ENCODE results near the gene C1orf232.

C1orf232 gene

DNA sequence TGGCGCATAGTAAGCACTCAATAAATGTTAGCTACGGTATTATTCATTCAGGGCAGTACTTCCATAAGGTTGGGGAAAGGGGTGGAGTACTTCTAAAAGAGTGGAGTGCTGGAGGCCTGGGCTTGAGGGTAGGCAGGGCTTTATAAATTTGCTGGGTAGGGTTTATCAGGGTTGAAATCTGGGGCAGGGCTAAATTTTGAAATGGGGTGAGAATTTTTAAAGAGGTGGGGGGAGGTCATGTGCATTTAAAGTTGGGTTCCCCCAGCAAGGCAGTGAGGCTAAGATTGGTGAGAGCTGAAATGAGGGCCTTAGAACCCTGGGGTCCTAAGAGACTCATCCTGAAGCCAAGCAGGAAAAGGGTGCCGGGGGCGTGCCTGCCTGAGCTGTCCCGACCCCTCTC, 31.6 kb upstream of the C1orf232 start:
- TF ChIP-seq, protein P1, sequence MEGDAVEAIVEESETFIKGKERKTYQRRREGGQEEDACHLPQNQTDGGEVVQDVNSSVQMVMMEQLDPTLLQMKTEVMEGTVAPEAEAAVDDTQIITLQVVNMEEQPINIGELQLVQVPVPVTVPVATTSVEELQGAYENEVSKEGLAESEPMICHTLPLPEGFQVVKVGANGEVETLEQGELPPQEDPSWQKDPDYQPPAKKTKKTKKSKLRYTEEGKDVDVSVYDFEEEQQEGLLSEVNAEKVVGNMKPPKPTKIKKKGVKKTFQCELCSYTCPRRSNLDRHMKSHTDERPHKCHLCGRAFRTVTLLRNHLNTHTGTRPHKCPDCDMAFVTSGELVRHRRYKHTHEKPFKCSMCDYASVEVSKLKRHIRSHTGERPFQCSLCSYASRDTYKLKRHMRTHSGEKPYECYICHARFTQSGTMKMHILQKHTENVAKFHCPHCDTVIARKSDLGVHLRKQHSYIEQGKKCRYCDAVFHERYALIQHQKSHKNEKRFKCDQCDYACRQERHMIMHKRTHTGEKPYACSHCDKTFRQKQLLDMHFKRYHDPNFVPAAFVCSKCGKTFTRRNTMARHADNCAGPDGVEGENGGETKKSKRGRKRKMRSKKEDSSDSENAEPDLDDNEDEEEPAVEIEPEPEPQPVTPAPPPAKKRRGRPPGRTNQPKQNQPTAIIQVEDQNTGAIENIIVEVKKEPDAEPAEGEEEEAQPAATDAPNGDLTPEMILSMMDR (IDR thresholded peaks at IDR 0.05; ENCODE audit: control insufficient read depth, extremely low read depth, insufficient read depth), result no peak
- DNase-seq (ENCODE audit: low read depth), result no peak
- H3K4me3 ChIP-seq (ENCODE audit: low read depth, low read length), result no peak overlapping the region

DNA sequence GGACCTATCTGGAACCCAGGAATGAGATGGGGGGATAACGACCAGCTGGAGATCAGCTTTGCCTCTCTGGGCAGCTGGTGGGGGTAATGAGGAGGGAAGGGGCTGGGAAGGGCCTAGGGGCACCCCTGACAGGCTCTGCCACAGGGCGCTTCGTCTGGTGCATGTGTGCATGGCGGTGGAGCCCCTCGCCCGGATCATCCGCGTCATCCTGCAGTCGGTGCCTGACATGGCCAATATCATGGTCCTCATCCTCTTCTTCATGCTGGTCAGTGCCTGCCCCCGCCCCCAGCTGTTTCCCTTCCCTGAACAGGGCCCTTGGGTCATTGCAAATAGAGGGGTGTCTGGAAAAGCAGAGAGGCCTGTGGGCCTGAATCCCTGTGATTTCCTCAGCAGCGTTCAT, 29.1 kb upstream of the C1orf232 start:
- no peak overlapping the region for H3K4me3 ChIP-seq (ENCODE audit: low read depth, low read length)
- no peak for DNase-seq (ENCODE audit: low read depth)
- TF ChIP-seq, protein P1 (IDR thresholded peaks at IDR 0.05; ENCODE audit: control insufficient read depth, extremely low read depth, insufficient read depth), result no peak

DNA sequence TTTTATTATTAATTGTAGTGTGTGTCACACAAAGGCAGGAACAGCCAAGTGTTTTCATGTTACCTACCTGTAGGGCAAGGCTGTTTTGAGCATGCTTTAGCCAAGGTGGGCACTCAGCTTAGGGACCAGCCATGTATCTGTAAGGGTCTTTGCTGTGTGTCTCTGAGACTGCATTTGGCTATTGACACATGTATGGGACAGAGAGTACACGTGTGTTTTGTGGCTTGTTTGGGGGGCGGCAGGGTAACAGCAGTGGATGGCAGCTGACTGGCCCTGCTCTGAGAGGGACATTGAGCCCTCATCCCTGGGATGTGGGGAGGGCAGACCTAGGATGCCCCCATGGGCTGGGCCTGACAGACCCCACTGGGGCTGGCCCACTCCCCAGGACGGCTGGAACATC, 28.5 kb upstream of the C1orf232 start:
- DNase-seq (ENCODE audit: low read depth), result no peak
- TF ChIP-seq, protein P1 (IDR thresholded peaks at IDR 0.05; ENCODE audit: control insufficient read depth, extremely low read depth, insufficient read depth), result no peak
- no peak overlapping the region for H3K4me3 ChIP-seq (ENCODE audit: low read depth, low read length)

DNA sequence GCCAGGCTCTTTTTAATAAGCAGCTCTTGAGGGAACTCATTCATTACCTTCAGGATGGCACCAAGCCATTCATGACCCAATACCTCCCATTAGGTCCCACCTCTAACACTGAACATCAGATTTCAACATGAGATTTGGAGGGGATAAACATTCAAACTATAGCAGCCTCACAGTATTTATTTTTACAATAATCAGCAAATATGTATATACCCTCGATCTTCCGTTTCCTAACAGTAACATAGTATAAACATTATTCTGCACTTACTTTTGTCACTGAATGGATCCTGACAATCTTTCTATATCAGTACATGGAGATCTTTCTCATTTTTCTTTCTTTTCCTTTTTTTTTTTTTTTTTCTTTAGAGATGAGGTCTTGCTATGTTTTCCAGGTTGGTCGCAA, 27.0 kb upstream of the C1orf232 start:
- DNase-seq (ENCODE audit: low read depth), result no peak
- TF ChIP-seq, protein P1 (IDR thresholded peaks at IDR 0.05; ENCODE audit: control insufficient read depth, extremely low read depth, insufficient read depth), result no peak
- no peak overlapping the region for H3K4me3 ChIP-seq (ENCODE audit: low read depth, low read length)

DNA sequence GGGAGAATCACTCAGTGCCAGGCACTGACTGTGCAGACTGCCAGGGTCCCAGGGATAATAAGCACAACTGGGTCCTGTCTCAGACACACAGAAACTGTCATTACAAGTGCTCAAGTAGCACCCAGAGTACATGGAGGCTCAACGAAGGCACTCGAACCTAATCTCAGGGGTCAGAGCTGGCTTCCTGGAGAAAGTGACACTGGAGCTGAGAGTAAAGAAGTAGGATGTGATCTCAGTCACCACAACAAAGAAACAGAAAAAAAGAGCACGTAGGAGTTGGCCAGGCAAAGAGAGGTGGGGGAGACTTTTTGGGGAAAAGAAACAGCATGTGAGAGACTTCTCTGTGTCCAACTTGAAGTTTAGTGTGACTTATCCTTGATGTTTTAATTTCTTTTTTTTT, 23.0 kb upstream of the C1orf232 start:
- H3K4me3 ChIP-seq (ENCODE audit: low read depth, low read length), result no peak overlapping the region
- no peak for DNase-seq (ENCODE audit: low read depth)
- TF ChIP-seq, protein P1 (IDR thresholded peaks at IDR 0.05; ENCODE audit: control insufficient read depth, extremely low read depth, insufficient read depth), result no peak

DNA sequence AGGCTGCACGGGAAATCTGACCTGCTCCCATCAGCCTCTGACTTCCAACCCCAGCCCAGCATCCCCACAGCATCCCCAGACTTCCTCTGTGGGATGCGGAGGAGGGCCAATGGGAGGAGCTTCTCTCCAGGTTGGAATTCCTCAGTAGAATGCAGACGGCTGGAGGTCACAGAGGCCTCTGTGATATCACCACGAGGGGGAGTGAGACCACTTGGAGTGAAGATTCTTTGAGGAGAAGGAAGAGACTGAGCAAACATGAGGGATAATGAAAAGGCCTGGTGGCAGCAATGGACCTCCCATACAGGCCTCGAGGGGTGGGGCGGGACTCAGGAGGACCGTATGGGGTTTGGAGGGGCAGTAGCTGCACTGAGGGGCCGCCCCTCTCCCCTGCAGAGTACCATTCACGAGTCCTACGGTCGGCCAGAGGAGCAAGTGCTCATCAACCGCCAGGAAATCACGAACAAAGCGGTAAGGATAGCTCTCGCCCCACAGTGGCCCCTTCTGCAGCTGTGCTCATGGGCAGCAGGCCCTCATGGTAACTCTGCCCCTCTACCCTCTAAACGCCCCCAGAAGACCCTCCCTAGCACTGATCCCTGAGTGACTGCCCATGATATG, 21.7 kb upstream of the C1orf232 start, which contains the start of gene CATSPER4:
TSS of gene CATSPER4 (plus strand) at position 230 of the 615 bp plus-strand sequence. CDS start at position 256, 26 bp downstream.
- TF ChIP-seq, protein P1 (IDR thresholded peaks at IDR 0.05; ENCODE audit: control insufficient read depth, extremely low read depth, insufficient read depth), result no peak
- no peak for DNase-seq (ENCODE audit: low read depth)
- no peak within 1 kb of the TSS for H3K4me3 ChIP-seq (ENCODE audit: low read depth, low read length)

DNA sequence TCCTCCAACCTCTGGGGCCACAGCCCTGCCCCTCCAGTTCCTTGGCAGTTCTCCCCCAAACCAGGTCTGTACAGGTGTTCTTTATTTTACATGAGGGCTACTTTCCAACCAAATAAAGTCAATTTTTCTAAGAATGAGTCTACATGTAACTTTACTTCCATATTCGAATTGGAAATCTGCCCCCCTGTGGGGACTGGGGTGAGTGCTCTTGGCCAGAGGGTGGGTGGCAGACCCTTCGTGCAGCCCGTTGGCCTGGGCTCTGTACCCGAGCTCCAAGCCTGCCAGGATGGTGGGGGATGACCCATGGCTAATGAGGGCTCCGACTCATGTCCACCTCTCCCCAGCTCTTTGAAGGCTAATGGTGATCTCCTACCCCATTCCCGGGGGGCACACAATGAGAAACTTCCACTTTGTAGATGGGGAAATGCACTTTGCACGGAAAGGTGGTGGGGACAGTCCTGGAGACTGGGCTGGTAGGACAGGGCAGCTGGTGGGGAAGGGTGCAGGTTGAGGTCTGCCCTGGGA, 21.1 kb upstream of the C1orf232 start:
- TF ChIP-seq, protein P1 (IDR thresholded peaks at IDR 0.05; ENCODE audit: control insufficient read depth, extremely low read depth, insufficient read depth), result no peak
- DNase-seq (ENCODE audit: low read depth), result no peak
- no peak overlapping the region for H3K4me3 ChIP-seq (ENCODE audit: low read depth, low read length)
